Measurements from ENCODE around the gene FUNDC2. TPM values are rescaled to one million over a fixed set of nuclear protein-coding genes. Genes with fewer than 3 reads are reported as not detected.

Gene FUNDC2
- total RNA-seq, 2 donors from 2014 or later: 125 to 126 TPM

Other genes with a start within 250 kb of the FUNDC2 start
- gene MPP1, start 221.4 kb upstream of the FUNDC2 start, total RNA-seq: 10 to 100 TPM; 36.8 to 49.5 TPM
- not detected for gene SMIM9, start 192.2 kb upstream of the FUNDC2 start, total RNA-seq
- 10 to 100 TPM; 14.5 to 21.7 TPM for gene F8A1, start 140.5 kb upstream of the FUNDC2 start, total RNA-seq
- gene F8, start 4.1 kb upstream of the FUNDC2 start, total RNA-seq: 10 to 100 TPM; 28.1 to 31.0 TPM
- 1 to 10 TPM; 3.7 to 5.8 TPM for gene CMC4, start 44.3 kb downstream of the FUNDC2 start, total RNA-seq
- gene MTCP1, start 44.3 kb downstream of the FUNDC2 start, total RNA-seq: 10 to 100 TPM; 15.7 to 22.7 TPM
- 10 to 100 TPM; 13.4 to 15.2 TPM for gene BRCC3, start 44.7 kb downstream of the FUNDC2 start, total RNA-seq
- 10 to 100 TPM; 32.0 to 39.9 TPM for gene VBP1, start 189.6 kb downstream of the FUNDC2 start, total RNA-seq
- under 1 TPM; 0.19 TPM for gene RAB39B, start 237.6 kb downstream of the FUNDC2 start, total RNA-seq

Measured in posterior vena cava (tissue), 2 donors.